ENCODE results near the gene PRICKLE2.

- TF ChIP-seq CTCF (IDR thresholded peaks at IDR 0.05) (no peak), POLR2A (IDR thresholded peaks at IDR 0.05) (no peak)
Measured at GRCh38 chr3:64152086-64152485, 73.2 kb downstream of the PRICKLE2 start.
